Right kidney (tissue), 1 donor: ENCODE data around the gene LPA.

ENCODE experiments used
- DNase-seq: peaks from one replicate; pipeline ENCODE4 v3.0.0-alpha.2; 2016

LPA gene

DNA sequence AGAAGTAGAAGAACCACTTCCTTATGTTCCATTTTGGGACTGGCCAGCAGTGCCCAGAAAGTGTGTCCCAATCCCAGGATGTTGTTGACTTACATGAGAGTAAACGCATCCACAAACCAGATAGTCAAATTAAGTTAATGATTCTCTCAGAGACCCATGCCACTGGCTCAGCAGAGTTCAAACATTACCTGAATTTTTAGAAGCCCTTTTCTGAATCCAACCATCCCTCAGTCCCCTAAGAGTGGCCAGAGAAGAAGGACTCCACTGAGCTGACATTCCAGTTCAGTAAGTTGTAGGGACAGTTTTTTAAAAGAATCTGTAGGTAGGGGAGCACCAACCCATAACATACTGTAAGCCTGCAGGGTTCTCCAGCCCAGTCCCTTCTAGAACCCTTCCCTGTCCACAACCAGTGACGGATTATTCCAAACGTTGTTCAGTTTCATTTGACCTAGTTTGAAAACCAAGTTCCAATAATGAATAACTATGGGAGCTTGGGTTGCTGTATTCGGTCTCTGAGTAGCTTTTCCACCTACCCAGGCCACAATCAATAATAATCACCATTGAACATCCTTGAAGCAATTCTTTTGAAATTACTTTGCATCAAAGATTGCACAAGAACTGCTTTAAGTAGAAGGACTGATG is 153.0 kb downstream of the LPA start:
- no peak for DNase-seq

DNA sequence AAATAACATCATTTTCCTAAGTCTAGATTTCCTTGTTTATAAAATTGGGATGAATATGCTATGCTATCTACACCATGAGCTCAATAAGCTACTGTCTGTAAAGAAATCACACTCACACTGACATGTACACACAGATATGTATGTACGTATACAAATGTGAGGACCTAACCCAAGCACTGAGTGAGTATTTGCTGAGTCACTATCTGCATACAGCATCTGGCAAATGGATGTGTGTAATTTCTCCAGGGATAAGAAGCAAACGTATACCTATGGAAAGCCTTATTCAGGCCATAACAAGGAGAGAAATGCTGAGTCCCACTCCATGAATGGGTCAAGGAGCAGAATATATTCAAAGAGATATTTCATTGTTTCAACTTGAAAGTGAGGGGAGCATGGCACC is 153.9 kb downstream of the LPA start:
- no peak for DNase-seq

DNA sequence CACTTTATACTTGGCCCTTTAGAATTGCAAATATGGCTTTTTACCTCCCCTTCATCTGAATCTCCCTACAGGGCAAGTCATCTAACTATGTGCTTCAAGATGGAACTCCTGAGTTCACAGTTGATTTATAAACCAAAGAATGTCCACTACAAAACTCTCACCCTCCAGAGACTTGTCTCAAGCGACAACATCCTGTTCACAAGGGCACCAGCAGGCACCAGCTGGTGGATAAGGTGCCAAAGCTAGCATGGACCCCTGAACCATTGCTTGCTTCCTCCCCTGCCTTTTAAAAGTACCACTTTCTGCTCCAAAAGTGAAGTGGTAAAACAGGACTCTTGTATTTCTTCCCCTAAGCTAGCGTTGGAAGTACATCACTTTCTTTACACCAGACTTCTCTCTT is 154.5 kb downstream of the LPA start:
- no peak for DNase-seq

DNA sequence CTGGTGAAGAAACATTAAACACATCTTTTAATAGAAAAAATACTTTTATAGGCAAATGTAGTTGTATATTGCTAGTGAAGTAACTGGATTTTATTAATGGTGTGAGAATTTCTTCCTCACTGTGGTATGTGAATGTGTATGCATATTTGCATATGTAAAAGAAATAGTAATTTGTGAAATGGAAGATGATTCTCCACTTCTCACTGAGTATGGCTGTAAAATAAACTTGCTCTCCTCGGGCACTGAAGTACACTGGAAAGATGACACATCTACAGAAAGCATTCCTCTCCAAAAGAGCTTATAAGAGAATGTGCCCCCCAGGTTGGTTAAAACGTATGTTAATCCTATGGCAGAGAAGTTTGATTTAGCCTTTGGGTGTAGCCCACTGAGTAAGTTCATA is 155.5 kb downstream of the LPA start:
- no peak for DNase-seq

DNA sequence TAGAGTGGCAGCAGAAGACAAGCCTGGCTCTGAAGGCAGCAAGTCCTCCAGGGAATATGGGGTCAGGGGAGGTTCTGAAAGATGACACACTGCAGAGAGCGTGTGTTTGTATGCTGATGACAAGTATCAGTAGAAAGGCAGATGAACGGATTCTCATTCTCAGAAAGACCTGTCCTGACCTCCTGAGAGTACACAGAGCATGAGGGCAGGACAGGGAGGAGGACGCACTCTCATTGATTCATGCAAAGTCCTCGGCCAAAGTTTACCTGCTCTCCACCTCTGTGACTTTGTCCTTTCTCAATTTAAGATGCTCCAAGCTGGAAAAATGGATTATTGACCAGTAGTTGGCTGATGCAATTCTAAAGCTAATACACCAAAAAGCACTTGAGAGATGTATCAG is 156.7 kb downstream of the LPA start:
- DNase-seq: no peak

GRCh38 chr6:160505970-160506369 is 158.1 kb downstream of the LPA start:
- DNase-seq: no peak

- DNase-seq: no peak
Observed at GRCh38 chr6:160500639-160501038, 163.4 kb downstream of the LPA start.

DNA sequence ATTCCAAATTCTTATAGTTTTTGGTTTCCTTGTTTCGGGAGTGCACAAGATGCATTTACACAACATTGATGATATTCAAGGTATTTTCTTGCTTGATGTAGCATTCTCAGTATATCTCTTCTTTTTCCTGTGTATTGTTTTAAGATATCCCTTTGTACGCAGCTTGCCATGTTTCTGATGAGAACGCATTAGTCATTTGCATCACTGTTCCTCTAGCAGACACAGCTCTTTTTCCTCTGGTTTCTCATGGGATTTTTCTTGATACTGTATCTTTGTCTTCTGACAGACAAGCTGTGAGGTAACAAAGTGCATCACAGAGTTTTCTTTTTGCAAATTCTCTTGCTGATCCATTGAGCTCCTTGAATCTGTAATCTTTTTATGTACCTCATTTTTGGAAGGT is 169.5 kb downstream of the LPA start:
- DNase-seq: no peak

DNA sequence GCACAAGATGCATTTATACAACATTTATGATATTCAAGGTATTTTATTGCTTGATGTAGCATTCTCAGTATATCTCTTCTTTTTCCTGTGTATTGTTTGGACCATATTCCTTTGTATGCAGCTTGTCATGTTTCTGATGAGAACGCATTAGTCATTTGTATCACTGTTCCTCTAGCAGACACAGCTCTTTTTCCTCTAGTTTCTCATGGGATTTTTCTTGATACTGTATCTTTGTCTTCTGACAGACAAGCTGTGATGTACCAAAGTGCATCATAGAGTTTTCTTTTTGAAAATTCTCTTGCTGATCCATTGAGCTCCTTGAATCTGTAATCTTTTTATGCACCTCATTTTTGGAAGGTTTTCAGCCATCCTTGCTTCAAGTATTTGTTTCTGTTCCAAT is 175.0 kb downstream of the LPA start:
- no peak for DNase-seq

DNA sequence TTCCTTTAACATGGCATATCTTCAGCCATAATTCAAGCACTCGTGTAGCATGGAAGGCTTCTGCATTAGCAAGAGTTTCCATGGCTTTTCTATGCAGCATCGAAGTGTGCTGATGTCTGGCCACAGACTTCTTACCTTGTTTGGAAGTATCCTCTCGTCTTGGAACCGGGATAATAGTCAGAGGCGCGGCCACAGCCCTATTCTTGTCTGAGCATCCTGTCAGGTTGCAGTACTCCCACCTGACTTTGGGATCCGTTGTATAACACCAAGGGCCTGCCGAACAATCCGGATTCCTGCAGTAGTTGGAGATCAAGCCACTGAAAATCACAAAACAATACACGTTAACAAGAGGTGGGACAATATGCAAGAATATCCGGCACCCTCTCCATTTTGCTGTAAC is 177.0 kb downstream of the LPA start:
- DNase-seq: no peak
